ENCODE results near the gene PROM2.

- TF ChIP-seq, protein P1, sequence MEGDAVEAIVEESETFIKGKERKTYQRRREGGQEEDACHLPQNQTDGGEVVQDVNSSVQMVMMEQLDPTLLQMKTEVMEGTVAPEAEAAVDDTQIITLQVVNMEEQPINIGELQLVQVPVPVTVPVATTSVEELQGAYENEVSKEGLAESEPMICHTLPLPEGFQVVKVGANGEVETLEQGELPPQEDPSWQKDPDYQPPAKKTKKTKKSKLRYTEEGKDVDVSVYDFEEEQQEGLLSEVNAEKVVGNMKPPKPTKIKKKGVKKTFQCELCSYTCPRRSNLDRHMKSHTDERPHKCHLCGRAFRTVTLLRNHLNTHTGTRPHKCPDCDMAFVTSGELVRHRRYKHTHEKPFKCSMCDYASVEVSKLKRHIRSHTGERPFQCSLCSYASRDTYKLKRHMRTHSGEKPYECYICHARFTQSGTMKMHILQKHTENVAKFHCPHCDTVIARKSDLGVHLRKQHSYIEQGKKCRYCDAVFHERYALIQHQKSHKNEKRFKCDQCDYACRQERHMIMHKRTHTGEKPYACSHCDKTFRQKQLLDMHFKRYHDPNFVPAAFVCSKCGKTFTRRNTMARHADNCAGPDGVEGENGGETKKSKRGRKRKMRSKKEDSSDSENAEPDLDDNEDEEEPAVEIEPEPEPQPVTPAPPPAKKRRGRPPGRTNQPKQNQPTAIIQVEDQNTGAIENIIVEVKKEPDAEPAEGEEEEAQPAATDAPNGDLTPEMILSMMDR (IDR thresholded peaks at IDR 0.05) = no peak
- no peak for TF ChIP-seq POLR2A (IDR thresholded peaks at IDR 0.05)
Observed at GRCh38 chr2:95328358-95329125, 54.3 kb downstream of the PROM2 start.
